Measurements from ENCODE around the gene TTC34. TPM values are rescaled to one million over a fixed set of nuclear protein-coding genes. Genes with fewer than 3 reads are reported as not detected.
A peak's percentile ranks its signal among the peaks of the same experiment; 100 is the strongest.

Gene TTC34
- total RNA-seq, 1 experiment from 2014 or later: 0.92 TPM

DNA sequence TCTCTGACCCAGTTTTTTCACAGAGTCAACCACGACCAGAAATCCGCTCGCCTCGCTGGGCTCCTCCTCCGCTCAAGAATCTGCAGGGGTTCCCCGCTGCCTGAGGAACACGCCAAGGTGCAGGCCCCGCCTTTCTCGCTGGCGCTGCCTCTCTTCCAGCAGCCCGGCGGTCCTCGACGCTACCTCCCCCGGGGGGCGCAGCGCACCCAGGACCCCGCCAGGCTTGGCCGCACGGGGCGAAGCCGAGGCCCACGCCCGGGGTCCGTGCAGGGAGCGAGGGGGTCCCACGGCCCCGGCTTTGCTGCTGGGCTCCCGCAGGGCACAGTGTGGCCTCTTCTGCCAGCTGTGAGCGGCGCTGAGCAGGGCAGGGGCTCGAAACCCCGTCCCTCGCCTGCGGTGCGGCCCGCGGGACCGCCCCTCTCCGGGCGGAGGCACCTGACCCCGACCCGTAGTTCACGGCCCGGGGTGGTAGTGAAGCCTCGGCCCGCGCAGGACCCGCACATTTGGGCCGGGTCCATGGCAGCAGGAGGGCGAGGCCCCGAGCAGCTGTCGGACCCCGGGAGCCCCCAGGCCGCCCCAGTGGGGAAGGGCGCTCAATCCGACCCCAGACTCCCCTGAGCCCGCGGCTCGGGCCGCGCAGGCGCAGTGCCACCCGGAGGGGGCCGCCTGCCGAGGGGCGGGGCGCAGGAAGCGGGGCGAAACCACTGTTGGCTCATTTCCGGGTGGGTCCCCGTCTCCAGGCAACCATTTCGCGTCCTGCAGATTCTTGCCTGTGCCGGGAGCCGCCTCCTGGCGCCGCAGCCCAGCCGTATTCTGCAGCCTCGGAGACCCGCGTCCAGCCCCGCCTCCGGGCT, 158.7 kb downstream of the TTC34 start:
- no peak overlapping the region for H3K23ac ChIP-seq (ENCODE audit: insufficient read length, low read depth, low read length)
- no peak overlapping the region for H4K91ac ChIP-seq (ENCODE audit: insufficient read length, low read depth, low read length)
- no peaks in the 10 kb centered on the region for H3K4me1 ChIP-seq (ENCODE audit: insufficient read depth, low read length)
- WGBS (ENCODE audit: extremely low coverage, insufficient read length, low lambda C conversion rate): no CpG with 5 or more reads among the region's 84 CpGs
- H3K56ac ChIP-seq (ENCODE audit: insufficient read length, low read depth, low read length): no peak overlapping the region
- H2AK5ac ChIP-seq (ENCODE audit: insufficient read length, low read length): no peak overlapping the region
- TF ChIP-seq, protein P1, sequence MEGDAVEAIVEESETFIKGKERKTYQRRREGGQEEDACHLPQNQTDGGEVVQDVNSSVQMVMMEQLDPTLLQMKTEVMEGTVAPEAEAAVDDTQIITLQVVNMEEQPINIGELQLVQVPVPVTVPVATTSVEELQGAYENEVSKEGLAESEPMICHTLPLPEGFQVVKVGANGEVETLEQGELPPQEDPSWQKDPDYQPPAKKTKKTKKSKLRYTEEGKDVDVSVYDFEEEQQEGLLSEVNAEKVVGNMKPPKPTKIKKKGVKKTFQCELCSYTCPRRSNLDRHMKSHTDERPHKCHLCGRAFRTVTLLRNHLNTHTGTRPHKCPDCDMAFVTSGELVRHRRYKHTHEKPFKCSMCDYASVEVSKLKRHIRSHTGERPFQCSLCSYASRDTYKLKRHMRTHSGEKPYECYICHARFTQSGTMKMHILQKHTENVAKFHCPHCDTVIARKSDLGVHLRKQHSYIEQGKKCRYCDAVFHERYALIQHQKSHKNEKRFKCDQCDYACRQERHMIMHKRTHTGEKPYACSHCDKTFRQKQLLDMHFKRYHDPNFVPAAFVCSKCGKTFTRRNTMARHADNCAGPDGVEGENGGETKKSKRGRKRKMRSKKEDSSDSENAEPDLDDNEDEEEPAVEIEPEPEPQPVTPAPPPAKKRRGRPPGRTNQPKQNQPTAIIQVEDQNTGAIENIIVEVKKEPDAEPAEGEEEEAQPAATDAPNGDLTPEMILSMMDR (conservative IDR thresholded peaks at IDR 0.05): peak; percentile 12; the same call in 1 of the 3 replicates
- H3K36me3 Mint-ChIP-seq (ENCODE audit: insufficient read depth in 1 of 3, low read depth in 3 of 3): peaks cover 0 to 6% (median 1%) of the 10 kb centered on the region in 3 experiments; a peak in 2 of 7 replicates
- peak overlapping the region; percentile 27 for H3K9ac ChIP-seq (ENCODE audit: extremely low read depth, insufficient read length, low read length)
- H3K9me3 Mint-ChIP-seq: peaks cover 13 to 25% of the 10 kb centered on the region in 2 experiments
- H3K9me3 ChIP-seq (ENCODE audit: control insufficient read depth, low read depth, low read length): peaks cover 4% of the 10 kb centered on the region
- no peak overlapping the region for H3K27ac ChIP-seq (ENCODE audit: insufficient read length, low read depth, low read length)
- H4K8ac ChIP-seq (replicated peaks; ENCODE audit: insufficient read length, low read depth, low read length): no peak overlapping the region
- H2AFZ ChIP-seq (ENCODE audit: low read length): no peak overlapping the region
- peaks cover 2 to 5% of the 10 kb centered on the region in 2 experiments; a peak in 1 of 4 replicates for H3K4me1 Mint-ChIP-seq
- H3K79me2 ChIP-seq (ENCODE audit: insufficient read depth, low read length): no peaks in the 10 kb centered on the region
- H3K4ac ChIP-seq (ENCODE audit: low read depth, low read length): no peak overlapping the region
- no peak overlapping the region for H2BK120ac ChIP-seq (ENCODE audit: low read depth, low read length, poor library complexity, severe bottlenecking)
- peaks cover 10% of the 10 kb centered on the region for H3K23me2 ChIP-seq (ENCODE audit: insufficient read length, low read depth, low read length, poor library complexity, severe bottlenecking)
- H3T11ph ChIP-seq (ENCODE audit: low read length): no peak overlapping the region
- H3K27me3 Mint-ChIP-seq (ENCODE audit: low read depth): peaks cover 32% of the 10 kb centered on the region
- peak overlapping the region; percentile 53; the same call in 1 of the 2 replicates for H3K14ac ChIP-seq (ENCODE audit: insufficient read depth, low read length)
- H3K27me3 ChIP-seq (ENCODE audit: insufficient read depth, low read length): peaks cover 1% of the 10 kb centered on the region; the same call in 1 of the 2 replicates
- peak overlapping the region; percentile 45 for H3K4me2 ChIP-seq (ENCODE audit: insufficient read depth, insufficient read length, low read length)
- no peak overlapping the region for H2BK20ac ChIP-seq (ENCODE audit: low read depth, low read length, poor library complexity, severe bottlenecking)
- H4K5ac ChIP-seq (ENCODE audit: insufficient read length, low read depth, low read length): no peak overlapping the region
- H2BK5ac ChIP-seq (ENCODE audit: insufficient read length, low read length): no peak overlapping the region
- no peaks in the 10 kb centered on the region for H4K20me1 ChIP-seq (ENCODE audit: control insufficient read depth, insufficient read depth, insufficient read length)
- H3K27ac Mint-ChIP-seq: no peak overlapping the region
- peak overlapping the region; percentile 74 to 86 for H3K4me3 Mint-ChIP-seq
- H3K18ac ChIP-seq (ENCODE audit: insufficient read length, low read depth, low read length): no peak overlapping the region
- H3K79me1 ChIP-seq (ENCODE audit: insufficient read depth, low read depth, low read length, poor library complexity, severe bottlenecking): no peaks in the 10 kb centered on the region
- no peak overlapping the region for H2BK12ac ChIP-seq (ENCODE audit: insufficient read length, low read depth, low read length)
- peak; percentile 95 for DNase-seq
- no peak overlapping the region for H2BK15ac ChIP-seq (ENCODE audit: low read depth, low read length)

All from H9 (cell line).